ENCODE data around the gene LTBR. TPM values are rescaled to one million over a fixed set of nuclear protein-coding genes. Genes with fewer than 3 reads are reported as not detected.
A peak's percentile ranks its signal among the peaks of the same experiment; 100 is the strongest.
"Not testable (repeated sequence)": the region's sequence is repeated elsewhere in the genome, so short reads cannot be mapped to it uniquely, and the experiment has no call there.

Gene LTBR
- total and polyA plus RNA-seq, 7 experiments from 2014 or later: 0.34 to 25.2 (median 2.2) TPM; not detected in 2

DNA sequence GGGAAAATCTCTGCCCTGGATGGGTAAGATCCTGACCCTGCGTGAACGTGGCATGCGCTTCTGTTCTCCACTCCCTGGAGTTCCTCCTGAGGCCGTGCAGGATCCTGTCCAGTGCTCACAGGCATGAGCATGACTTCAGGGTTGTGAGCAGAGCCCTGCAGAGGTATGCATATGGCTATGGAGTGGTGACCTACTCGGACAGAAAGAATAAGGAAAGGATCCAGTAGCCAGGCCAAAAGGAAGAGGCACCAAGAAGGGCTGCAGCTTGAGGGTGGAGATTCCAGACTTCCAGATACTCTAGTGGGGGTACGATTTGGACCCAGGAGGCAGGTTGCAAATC, 40.0 kb downstream of the LTBR start:
- peak overlapping the region in 4 of 10 donors; percentile 10 to 41 (median 32) for H3K4me3 Mint-ChIP-seq
- no peaks in the 10 kb centered on the region for H3K9me3 Mint-ChIP-seq
- H3K27ac ChIP-seq (ENCODE audit: low read depth, low read length): peak overlapping the region; percentile 56
- H3K36me3 ChIP-seq (ENCODE audit: control insufficient read depth in 2 of 3, insufficient read depth in 3 of 3, low read length in 3 of 3): no peaks in the 10 kb centered on the region
- H3K36me3 Mint-ChIP-seq: no peaks in the 10 kb centered on the region
- no peaks in the 10 kb centered on the region for H3K27me3 Mint-ChIP-seq
- ChIA-PET POLR2A (interaction anchor here (1.0 to 8.0 kb wide), 13 partner anchors 10 to 113 kb away, joined by 3 to 237 read pairs (median 12); partner anchors contain the start of genes CD27, GAPDH, MRPL51 and TAPBPL), CTCF (interaction anchor here (0.6 to 8.0 kb wide), 23 partner anchors 10 to 133 kb away, joined by 3 to 201 read pairs (median 5); partner anchors contain the start of genes CD27, GAPDH, MRPL51 and TAPBPL)
- no peak for ATAC-seq
- H3K27ac Mint-ChIP-seq: peak overlapping the region; percentile 66 to 97 (median 86)
- intact Hi-C loops (cut with micrococcal nuclease): loop anchor here (10.0 kb wide), 2 partner anchors 241 to 261 kb away; partner anchors contain the start of genes ING4 (in 1 of the 2) and ZNF384 (in 1 of the 2)
- DNase-seq: no peak
- peaks cover 30 to 31% of the 10 kb centered on the region in 2 donors for H3K4me1 ChIP-seq (ENCODE audit: control insufficient read depth in 2 of 2, insufficient read depth in 2 of 2, low read length in 2 of 2)
- no peaks in the 10 kb centered on the region for H3K27me3 ChIP-seq (ENCODE audit: control insufficient read depth in 2 of 2, insufficient read depth in 2 of 2, low read length in 2 of 2)
- H3K4me1 Mint-ChIP-seq: peaks cover 18 to 47% (median 39%) of the 10 kb centered on the region in 7 donors
- no peaks in the 10 kb centered on the region for H3K9me3 ChIP-seq (ENCODE audit: control insufficient read depth in 2 of 3, low read length in 3 of 3)
- H3K4me3 ChIP-seq (ENCODE audit: low read length): no peak overlapping the region

DNA sequence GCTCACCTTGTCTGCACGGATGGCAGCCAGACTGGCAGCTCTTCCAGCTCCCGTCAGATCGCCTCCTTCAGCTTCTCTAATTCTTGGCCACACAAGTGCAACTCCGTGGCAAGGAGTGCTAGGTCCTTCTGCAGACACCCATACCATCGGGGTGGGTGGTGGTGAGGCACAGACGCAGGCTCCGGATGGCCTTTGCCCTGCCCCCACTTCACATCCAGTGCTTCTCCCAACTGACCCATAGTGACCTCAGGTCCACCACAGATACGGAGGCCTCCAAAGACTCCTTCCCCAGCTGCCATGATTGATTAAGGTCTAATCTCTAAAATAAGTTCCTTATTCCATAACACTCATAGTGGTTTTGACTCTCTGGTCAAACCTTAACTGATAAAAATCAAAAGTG, 40.9 kb downstream of the LTBR start:
- Mint-ChIP-seq H3K4me3 (no peak overlapping the region), H3K4me1 (peaks cover 18 to 51% (median 43%) of the 10 kb centered on the region in 7 donors), H3K36me3 (no peaks in the 10 kb centered on the region), H3K27ac (peak overlapping the region; percentile 40 to 99 (median 87)), H3K9me3 (no peaks in the 10 kb centered on the region), H3K27me3 (no peaks in the 10 kb centered on the region)
- no peaks in the 10 kb centered on the region for H3K9me3 ChIP-seq (ENCODE audit: control insufficient read depth in 2 of 3, low read length in 3 of 3)
- ChIA-PET POLR2A (interaction anchor here (1.7 to 8.0 kb wide), 11 partner anchors 9 to 113 kb away, joined by 5 to 237 read pairs (median 28); partner anchors contain the start of genes CD27, GAPDH, MRPL51 and TAPBPL), CTCF (interaction anchor here (0.7 to 8.0 kb wide), 13 partner anchors 9 to 133 kb away, joined by 3 to 201 read pairs (median 5); partner anchors contain the start of genes CD27, GAPDH, TAPBPL and VAMP1)
- H3K4me3 ChIP-seq (ENCODE audit: low read length): no peak overlapping the region
- H3K36me3 ChIP-seq (ENCODE audit: control insufficient read depth in 2 of 3, insufficient read depth in 3 of 3, low read length in 3 of 3): no peaks in the 10 kb centered on the region
- intact Hi-C loops (cut with micrococcal nuclease): loop anchor here (10.0 kb wide), 2 partner anchors 240 to 260 kb away; partner anchors contain the start of genes ING4 (in 1 of the 2) and ZNF384 (in 1 of the 2)
- DNase-seq: no peak
- H3K27ac ChIP-seq (ENCODE audit: low read depth, low read length): peak overlapping the region; percentile 56
- H3K4me1 ChIP-seq (ENCODE audit: control insufficient read depth in 2 of 2, insufficient read depth in 2 of 2, low read length in 2 of 2): peaks cover 30 to 31% of the 10 kb centered on the region in 2 donors
- no peaks in the 10 kb centered on the region for H3K27me3 ChIP-seq (ENCODE audit: control insufficient read depth in 2 of 2, insufficient read depth in 2 of 2, low read length in 2 of 2)
- ATAC-seq: no peak

DNA sequence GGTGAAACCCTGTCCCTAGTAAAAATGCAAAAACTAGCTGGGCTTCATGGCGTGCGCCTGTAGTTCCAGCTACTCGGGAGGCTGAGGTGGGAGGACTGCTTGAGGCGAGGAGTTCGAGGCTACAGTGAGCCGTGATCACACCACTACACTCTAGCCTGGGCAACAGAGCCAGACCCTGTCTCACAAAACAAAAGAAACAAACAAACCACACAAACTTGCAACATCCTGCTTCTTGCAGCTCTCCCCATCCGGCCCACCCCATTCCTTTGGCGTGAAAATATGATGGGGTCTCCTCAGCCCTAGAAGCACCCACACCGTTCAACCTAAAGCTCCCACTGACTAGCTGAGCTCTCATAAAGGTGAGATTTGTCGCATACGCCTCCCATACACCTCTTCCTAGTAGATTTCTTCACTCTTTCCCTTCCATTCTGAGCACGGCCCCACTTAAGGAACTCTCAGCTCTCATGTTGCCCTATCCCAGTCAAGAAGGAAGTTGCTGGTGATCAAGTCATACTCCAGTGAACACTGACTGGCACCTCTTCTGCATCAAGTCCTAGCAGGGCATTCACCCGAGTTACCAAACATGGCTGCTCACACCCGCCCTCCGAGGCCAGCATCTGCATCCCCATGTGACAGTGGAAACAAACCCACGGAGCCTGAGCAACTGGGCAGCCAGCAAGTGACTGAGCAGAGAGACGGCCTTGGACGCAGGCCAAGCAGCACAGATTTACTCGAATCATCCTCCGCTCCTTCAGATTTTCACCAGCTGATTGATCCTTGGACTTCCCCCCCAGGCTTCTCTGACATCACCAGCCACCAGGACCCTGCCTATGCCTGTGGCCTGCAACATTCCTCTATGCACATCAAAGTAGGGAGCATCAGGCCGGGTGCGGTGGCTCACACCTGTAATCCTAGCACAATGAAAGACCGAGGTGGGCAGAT, 41.9 kb downstream of the LTBR start:
- ATAC-seq (no peak), DNase-seq (peak in 2 of 9 donors; percentile 32 to 39)
- H3K36me3 Mint-ChIP-seq: no peaks in the 10 kb centered on the region
- ChIA-PET CTCF (interaction anchor here (0.7 to 8.0 kb wide), 10 partner anchors 8 to 132 kb away, joined by 3 to 201 read pairs (median 9); partner anchors contain the start of genes CD27, GAPDH, TAPBPL and VAMP1), POLR2A (interaction anchor here (1.0 to 8.0 kb wide), 13 partner anchors 8 to 112 kb away, joined by 3 to 237 read pairs (median 8); partner anchors contain the start of genes CD27, GAPDH, MRPL51 and TAPBPL)
- H3K4me3 ChIP-seq (ENCODE audit: low read length): no peak overlapping the region
- no peaks in the 10 kb centered on the region for H3K9me3 ChIP-seq (ENCODE audit: control insufficient read depth in 2 of 3, low read length in 3 of 3)
- no peaks in the 10 kb centered on the region for H3K27me3 ChIP-seq (ENCODE audit: control insufficient read depth in 2 of 2, insufficient read depth in 2 of 2, low read length in 2 of 2)
- H3K4me1 ChIP-seq (ENCODE audit: control insufficient read depth in 2 of 2, insufficient read depth in 2 of 2, low read length in 2 of 2): peaks cover 34 to 36% of the 10 kb centered on the region in 2 donors
- H3K4me3 Mint-ChIP-seq: peak overlapping the region in 8 of 10 donors; percentile 0 to 91 (median 82)
- intact Hi-C loops (cut with micrococcal nuclease): loop anchor here (10.0 kb wide), 2 partner anchors 239 to 259 kb away; partner anchors contain the start of genes ING4 (in 1 of the 2) and ZNF384 (in 1 of the 2)
- H3K9me3 Mint-ChIP-seq: no peaks in the 10 kb centered on the region
- H3K36me3 ChIP-seq (ENCODE audit: control insufficient read depth in 2 of 3, insufficient read depth in 3 of 3, low read length in 3 of 3): no peaks in the 10 kb centered on the region
- H3K27ac ChIP-seq (ENCODE audit: low read depth, low read length): peak overlapping the region; percentile 79
- no peaks in the 10 kb centered on the region for H3K27me3 Mint-ChIP-seq
- peaks cover 18 to 61% (median 53%) of the 10 kb centered on the region in 7 donors for H3K4me1 Mint-ChIP-seq
- H3K27ac Mint-ChIP-seq: peak overlapping the region; percentile 96 to 100 (median 98)

DNA sequence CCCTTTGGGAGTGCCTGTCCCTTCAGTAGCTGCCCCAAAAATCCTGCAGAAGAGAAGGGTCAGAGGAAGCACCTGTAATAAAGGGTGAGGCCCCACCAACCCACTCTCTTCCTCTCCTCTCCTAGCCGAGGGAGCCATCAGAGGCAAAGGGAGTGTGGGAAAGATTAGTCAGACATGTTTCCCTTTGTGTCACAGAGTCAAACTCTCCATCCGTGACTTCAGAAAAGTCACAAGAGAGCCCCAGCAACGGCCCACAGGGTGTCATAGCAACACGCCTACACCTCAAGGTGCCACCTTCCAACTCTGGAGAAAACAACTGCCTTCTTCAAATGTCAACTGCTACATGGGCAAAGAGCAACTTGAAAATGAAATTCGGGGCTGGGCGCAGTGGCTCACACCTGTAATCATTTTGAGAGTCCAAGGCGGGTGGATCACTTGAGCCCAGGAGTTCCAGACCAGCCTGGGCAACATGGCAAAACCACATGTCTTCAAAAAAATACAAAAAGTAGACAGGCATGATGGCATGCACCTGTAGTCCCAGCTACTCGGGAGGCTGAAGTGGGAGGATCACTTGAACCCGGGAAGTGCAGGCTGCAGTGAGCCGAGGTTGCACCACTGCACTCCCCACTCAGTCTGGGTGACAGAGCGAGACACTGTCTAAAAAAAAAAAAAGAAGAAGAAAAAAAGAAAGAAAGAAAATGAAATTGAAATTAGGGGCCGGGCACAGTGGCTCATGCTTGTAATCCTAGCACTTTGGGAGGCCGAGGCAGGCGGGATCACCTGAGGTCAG, 43.1 kb downstream of the LTBR start:
- intact Hi-C loops (cut with micrococcal nuclease): loop anchor here (1.0 to 10.0 kb wide), 7 partner anchors 17 to 258 kb away; partner anchors contain the start of genes CD27 (in 2 of the 2), TAPBPL (in 2 of the 2), ING4 (in 1 of the 2) and MRPL51 (in 1 of the 2)

DNA sequence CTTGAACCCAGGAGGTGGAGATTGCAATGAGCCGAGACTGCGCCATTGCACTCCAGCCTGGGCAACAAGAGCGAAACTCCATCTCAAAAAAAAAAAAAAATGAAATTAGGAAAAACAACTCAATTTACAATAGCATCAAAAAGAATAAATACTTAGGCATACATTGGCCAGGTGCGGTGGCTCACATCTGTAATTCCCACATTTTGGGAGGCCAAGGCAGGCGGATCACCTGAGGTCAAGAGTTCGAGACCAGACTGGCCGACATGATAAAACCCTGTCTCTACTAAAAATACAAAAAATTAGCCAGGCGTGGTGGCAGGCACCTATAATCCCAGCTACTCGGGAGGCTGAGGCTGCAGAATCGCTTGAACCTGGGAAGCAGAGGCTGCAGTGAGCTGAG, 43.8 kb downstream of the LTBR start:
- H3K4me3 Mint-ChIP-seq: peak overlapping the region in 5 of 10 donors; percentile 81 to 91 (median 84)
- H3K27me3 Mint-ChIP-seq; H3K9me3 ChIP-seq (ENCODE audit: control insufficient read depth in 2 of 3, low read length in 3 of 3); H3K36me3 Mint-ChIP-seq; H3K36me3 ChIP-seq (ENCODE audit: control insufficient read depth in 2 of 3, insufficient read depth in 3 of 3, low read length in 3 of 3); H3K27me3 ChIP-seq (ENCODE audit: control insufficient read depth in 2 of 2, insufficient read depth in 2 of 2, low read length in 2 of 2); ATAC-seq; H3K9me3 Mint-ChIP-seq; H3K4me3 ChIP-seq (ENCODE audit: low read length); DNase-seq: not testable (repeated sequence)
- ChIA-PET POLR2A (interaction anchor here (0.7 to 8.0 kb wide), 10 partner anchors 9 to 110 kb away, joined by 3 to 237 read pairs (median 52); partner anchors contain the start of genes CD27, GAPDH, TAPBPL and TNFRSF1A), CTCF (interaction anchor here (0.7 to 8.0 kb wide), 7 partner anchors 11 to 110 kb away, joined by 3 to 201 read pairs (median 6); partner anchors contain the start of genes GAPDH and VAMP1)
- H3K4me1 Mint-ChIP-seq: peaks cover 22 to 77% (median 64%) of the 10 kb centered on the region in 7 donors
- peaks cover 34 to 42% of the 10 kb centered on the region in 2 donors for H3K4me1 ChIP-seq (ENCODE audit: control insufficient read depth in 2 of 2, insufficient read depth in 2 of 2, low read length in 2 of 2)
- intact Hi-C loops (cut with micrococcal nuclease): loop anchor here (1.0 to 10.0 kb wide), 7 partner anchors 17 to 257 kb away; partner anchors contain the start of genes CD27 (in 2 of the 2), TAPBPL (in 2 of the 2), ING4 (in 1 of the 2) and MRPL51 (in 1 of the 2)
- peak overlapping the region; percentile 79 for H3K27ac ChIP-seq (ENCODE audit: low read depth, low read length)
- H3K27ac Mint-ChIP-seq: peak overlapping the region; percentile 96 to 100 (median 98)

More for the DNA sequence above, 43.1 kb downstream of the LTBR start:
- Histone ChIP-seq H3K4me1 (ENCODE audit: control insufficient read depth in 2 of 2, insufficient read depth in 2 of 2, low read length in 2 of 2) (peaks cover 34 to 36% of the 10 kb centered on the region in 2 donors), H3K4me3 (ENCODE audit: low read length) (peak overlapping the region; percentile 22), H3K27ac (ENCODE audit: low read depth, low read length) (peak overlapping the region; percentile 79), H3K9me3 (ENCODE audit: control insufficient read depth in 2 of 3, low read length in 3 of 3) (no peaks in the 10 kb centered on the region), H3K36me3 (ENCODE audit: control insufficient read depth in 2 of 3, insufficient read depth in 3 of 3, low read length in 3 of 3) (no peaks in the 10 kb centered on the region), H3K27me3 (ENCODE audit: control insufficient read depth in 2 of 2, insufficient read depth in 2 of 2, low read length in 2 of 2) (no peaks in the 10 kb centered on the region)
- ChIA-PET POLR2A (interaction anchor here (0.7 to 8.0 kb wide), 12 partner anchors 10 to 110 kb away, joined by 3 to 237 read pairs (median 16); partner anchors contain the start of genes CD27, GAPDH, TAPBPL and TNFRSF1A), CTCF (interaction anchor here (1.1 to 8.0 kb wide), 7 partner anchors 18 to 111 kb away, joined by 4 to 201 read pairs (median 12); partner anchors contain the start of genes CD27, GAPDH and VAMP1)
- Mint-ChIP-seq H3K36me3 (no peaks in the 10 kb centered on the region), H3K9me3 (no peaks in the 10 kb centered on the region), H3K4me3 (peak overlapping the region; percentile 79 to 91 (median 84)), H3K27ac (peak overlapping the region; percentile 96 to 100 (median 98)), H3K27me3 (no peaks in the 10 kb centered on the region), H3K4me1 (peaks cover 18 to 70% (median 61%) of the 10 kb centered on the region in 7 donors)
- ATAC-seq (peak; percentile 85), DNase-seq (peak in 8 of 9 donors; percentile 70 to 93 (median 86))
